Activated T-cell treated with anti-CD3 and anti-CD28 coated beads, Interleukin-2, amount 50 U/mL, for 72 hours (primary cell): ENCODE results near the gene PSMB11. TPM values are rescaled to one million over a fixed set of nuclear protein-coding genes. Genes with fewer than 3 reads are reported as not detected.

Experiments used
- ATAC-seq, 2 donors: fragments of 150-1000 bp; cut with Tn5 transposase; replicated peaks in 1 of 2; 2 replicates each; pipeline ENCODE4 v1.10.0; 2021; ENCODE audit warnings: moderate library complexity in 2 of 2, mild to moderate bottlenecking in 1 of 2
- DNase-seq, 2 donors: peaks; one replicate each; pipeline ENCODE4 v3.0.0; 2021 to 2022; ENCODE audit warnings: mixed read lengths in 1 of 2
- H3K27ac Mint-ChIP-seq: one replicate; pipeline ENCODE4 v1.8.0; 2022; ENCODE audit warnings: mild to moderate bottlenecking, moderate library complexity, mixed read lengths
- H3K27me3 Mint-ChIP-seq: one replicate; pipeline ENCODE4 v1.8.0; 2022; ENCODE audit warnings: low read depth, mixed read lengths
- H3K36me3 Mint-ChIP-seq, 2 donors: one replicate each; pipeline ENCODE4 v1.8.0; 2022; ENCODE audit warnings: mixed read lengths in 2 of 2, mild to moderate bottlenecking in 1 of 2; ENCODE audit not compliant: insufficient read depth in 2 of 2
- H3K4me1 Mint-ChIP-seq: one replicate; pipeline ENCODE4 v1.8.0; 2022; ENCODE audit warnings: low read depth, mixed read lengths
- H3K4me3 Mint-ChIP-seq, 2 donors: one replicate each; pipeline ENCODE4 v1.8.0; 2022; ENCODE audit warnings: mild to moderate bottlenecking in 2 of 2, mixed read lengths in 2 of 2, moderate library complexity in 2 of 2
- H3K9me3 Mint-ChIP-seq, 2 donors: one replicate each; pipeline ENCODE4 v1.8.0; 2022; ENCODE audit warnings: mixed read lengths in 2 of 2
- total RNA-seq, 2 donors: library from RNA; stranded (reverse); gene quantifications; one replicate each; pipeline ENCODE4 v1.2.3, GENCODE V29; 2022

Gene PSMB11
- total RNA-seq, 2 donors from 2014 or later = not detected

- DNase-seq (no peak), ATAC-seq (no peak)
- H3K4me1 Mint-ChIP-seq = peaks cover 60% of the 10 kb centered on the region
- H3K27ac Mint-ChIP-seq = peak overlapping the region; percentile 50
- H3K36me3 Mint-ChIP-seq = peaks cover 0 to 15% of the 10 kb centered on the region in 2 donors
- peak overlapping the region; percentile 53 to 60 for H3K4me3 Mint-ChIP-seq
- H3K27me3 Mint-ChIP-seq = no peaks in the 10 kb centered on the region
- no peaks in the 10 kb centered on the region for H3K9me3 Mint-ChIP-seq
Measured at GRCh38 chr14:23021889-23022442, 20.0 kb upstream of the PSMB11 start.

DNA sequence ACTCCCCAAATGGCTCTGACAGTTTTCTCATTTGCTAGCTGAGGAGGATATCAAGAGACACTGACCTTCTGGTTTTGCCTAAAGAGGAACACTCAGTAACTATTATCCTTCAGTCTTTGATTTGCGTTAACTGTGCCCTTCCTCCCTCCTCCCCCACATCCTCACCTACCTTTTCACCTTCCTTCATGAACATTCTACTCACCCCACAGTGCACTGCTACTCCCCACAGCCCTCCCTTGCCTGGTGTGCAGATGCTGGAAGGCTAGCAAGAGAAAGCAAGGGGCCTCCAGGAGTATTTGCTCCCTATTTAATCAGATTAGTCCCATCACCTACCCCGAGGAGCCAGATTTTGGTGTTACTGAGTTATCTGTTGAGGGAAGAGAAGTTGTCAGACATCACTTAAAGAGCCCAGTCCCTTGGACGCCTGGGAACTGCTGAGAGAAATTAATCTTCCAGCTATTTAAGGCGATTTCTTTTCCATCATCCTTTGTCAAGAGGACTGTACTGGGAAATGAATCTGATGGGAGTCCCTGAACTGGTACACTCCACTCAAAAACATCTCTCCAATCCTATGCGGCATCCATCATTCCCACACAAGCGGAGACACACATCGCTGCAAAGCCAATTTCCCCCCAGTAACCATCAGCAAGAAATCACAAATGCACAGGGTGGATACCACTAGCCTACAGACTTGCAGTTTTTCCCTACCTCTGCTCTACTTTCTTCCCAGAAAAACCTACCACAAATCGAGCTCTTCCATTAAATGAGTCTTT lies 18.8 kb upstream of the PSMB11 start:
- peaks cover 68% of the 10 kb centered on the region for H3K4me1 Mint-ChIP-seq
- no peaks in the 10 kb centered on the region for H3K27me3 Mint-ChIP-seq
- no peaks in the 10 kb centered on the region for H3K9me3 Mint-ChIP-seq
- no peak for DNase-seq
- peak overlapping the region; percentile 16 to 60 for H3K4me3 Mint-ChIP-seq
- ATAC-seq = no peak
- peak overlapping the region; percentile 58 for H3K27ac Mint-ChIP-seq
- peaks cover 2 to 21% of the 10 kb centered on the region in 2 donors for H3K36me3 Mint-ChIP-seq

GRCh38 chr14:23023795-23024152 lies 18.2 kb upstream of the PSMB11 start:
- no peaks in the 10 kb centered on the region for H3K27me3 Mint-ChIP-seq
- H3K36me3 Mint-ChIP-seq = peaks cover 3 to 21% of the 10 kb centered on the region in 2 donors
- H3K9me3 Mint-ChIP-seq = no peaks in the 10 kb centered on the region
- H3K4me1 Mint-ChIP-seq = peaks cover 72% of the 10 kb centered on the region
- peak overlapping the region; percentile 25 for H3K27ac Mint-ChIP-seq
- DNase-seq (no peak), ATAC-seq (no peak)
- peak overlapping the region in 1 of 2 donors; percentile 13 for H3K4me3 Mint-ChIP-seq

GRCh38 chr14:23024612-23025075 lies 17.4 kb upstream of the PSMB11 start:
- peaks cover 3 to 27% of the 10 kb centered on the region in 2 donors for H3K36me3 Mint-ChIP-seq

GRCh38 chr14:23025151-23025814 lies 16.7 kb upstream of the PSMB11 start:
- peak overlapping the region; percentile 54 to 70 for H3K4me3 Mint-ChIP-seq
- peaks cover 3 to 28% of the 10 kb centered on the region in 2 donors for H3K36me3 Mint-ChIP-seq
- DNase-seq (peak in 1 of 2 donors; percentile 18), ATAC-seq (peak; percentile 47 to 48)
- H3K9me3 Mint-ChIP-seq = no peaks in the 10 kb centered on the region
- H3K27me3 Mint-ChIP-seq = no peaks in the 10 kb centered on the region
- peaks cover 79% of the 10 kb centered on the region for H3K4me1 Mint-ChIP-seq
- H3K27ac Mint-ChIP-seq = peak overlapping the region; percentile 66

More at GRCh38 chr14:23024612-23025075, 17.4 kb upstream of the PSMB11 start:
- Mint-ChIP-seq H3K4me1 (peaks cover 80% of the 10 kb centered on the region), H3K27me3 (no peaks in the 10 kb centered on the region), H3K4me3 (peak overlapping the region; percentile 54 to 70), H3K27ac (peak overlapping the region; percentile 66), H3K9me3 (no peaks in the 10 kb centered on the region)
- DNase-seq (no peak), ATAC-seq (peak; percentile 59 to 61)

DNA sequence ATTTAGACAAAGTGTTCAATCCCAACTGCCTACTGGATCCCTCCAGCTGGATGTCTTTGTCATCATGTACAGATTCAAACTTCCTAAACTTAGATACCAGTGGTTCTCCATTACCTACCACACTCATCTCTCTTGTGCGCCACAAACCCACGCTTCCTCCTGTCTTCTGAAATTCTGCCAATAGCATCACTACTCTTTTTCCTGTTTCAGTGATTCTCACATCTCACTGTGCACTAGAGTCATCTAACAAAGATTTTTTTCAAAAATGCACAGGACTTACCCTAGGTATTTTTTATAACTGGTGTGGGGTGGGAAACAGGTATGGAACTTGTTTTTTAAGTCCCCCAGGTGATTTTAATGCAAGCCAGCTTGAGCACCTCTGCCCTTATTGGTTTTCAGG lies 13.2 kb upstream of the PSMB11 start:
- ATAC-seq (peak; percentile 65 to 73), DNase-seq (peak; percentile 22 to 24)
- H3K27ac Mint-ChIP-seq = peak overlapping the region; percentile 96
- H3K27me3 Mint-ChIP-seq = no peaks in the 10 kb centered on the region
- H3K36me3 Mint-ChIP-seq = peaks cover 14 to 54% of the 10 kb centered on the region in 2 donors
- H3K4me1 Mint-ChIP-seq = peaks cover 68% of the 10 kb centered on the region
- H3K9me3 Mint-ChIP-seq = no peaks in the 10 kb centered on the region
- H3K4me3 Mint-ChIP-seq = peak overlapping the region; percentile 12 to 16

DNA sequence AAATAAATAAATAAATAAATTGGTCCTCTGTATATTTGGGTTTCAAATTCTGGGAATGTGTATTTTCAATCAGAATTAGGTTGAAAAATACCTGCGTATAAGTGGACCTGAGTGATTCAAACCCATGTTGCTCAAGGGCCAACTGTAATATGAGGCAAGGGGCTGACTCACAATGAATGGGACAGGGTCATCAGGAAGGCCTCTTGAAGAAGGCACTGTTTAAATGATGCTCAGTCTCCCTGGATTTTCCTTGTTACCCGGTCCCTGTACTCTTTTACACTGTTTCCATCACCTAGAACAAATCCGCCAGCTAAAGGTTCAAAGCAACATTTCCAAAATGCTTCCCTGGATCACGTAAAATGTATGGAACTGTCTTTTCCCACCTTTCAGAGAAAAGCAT lies 11.1 kb upstream of the PSMB11 start:
- Mint-ChIP-seq H3K9me3 (peaks cover 0 to 2% of the 10 kb centered on the region in 2 donors), H3K4me1 (peaks cover 62% of the 10 kb centered on the region), H3K27me3 (no peaks in the 10 kb centered on the region), H3K27ac (peak overlapping the region; percentile 87), H3K4me3 (peak overlapping the region in 1 of 2 donors; percentile 49), H3K36me3 (peaks cover 16 to 42% of the 10 kb centered on the region in 2 donors)
- DNase-seq (no peak), ATAC-seq (no peak)

DNA sequence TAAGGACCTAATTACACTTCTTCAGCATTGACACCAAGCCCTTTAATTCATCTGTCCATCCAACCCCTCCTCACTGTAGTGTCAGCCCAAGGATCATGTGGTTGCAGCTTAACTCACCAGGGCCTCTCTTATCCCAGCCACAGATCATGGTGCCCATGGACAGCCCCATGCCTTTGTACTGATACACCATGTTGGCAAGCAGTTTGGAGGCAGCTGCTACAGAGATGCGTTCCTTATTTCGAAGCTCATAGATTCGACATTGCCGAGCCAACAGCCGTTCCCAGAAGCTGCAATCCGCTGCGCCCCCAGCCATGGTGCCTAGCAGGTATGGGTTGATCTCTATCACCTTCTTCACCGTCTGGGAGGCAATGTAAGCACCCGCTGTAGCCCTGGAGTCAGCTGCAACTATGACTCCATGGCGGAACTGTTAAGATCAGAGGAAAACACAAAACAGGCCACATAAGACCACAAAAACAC lies 8.7 kb upstream of the PSMB11 start:
- peaks cover 0 to 2% of the 10 kb centered on the region in 2 donors for H3K9me3 Mint-ChIP-seq
- H3K4me3 Mint-ChIP-seq = peak overlapping the region; percentile 88 to 97
- DNase-seq = no peak
- peaks cover 52% of the 10 kb centered on the region for H3K4me1 Mint-ChIP-seq
- H3K27me3 Mint-ChIP-seq = no peaks in the 10 kb centered on the region
- H3K36me3 Mint-ChIP-seq = peaks cover 14 to 35% of the 10 kb centered on the region in 2 donors
- H3K27ac Mint-ChIP-seq = peak overlapping the region; percentile 93
- ATAC-seq = no peak

DNA sequence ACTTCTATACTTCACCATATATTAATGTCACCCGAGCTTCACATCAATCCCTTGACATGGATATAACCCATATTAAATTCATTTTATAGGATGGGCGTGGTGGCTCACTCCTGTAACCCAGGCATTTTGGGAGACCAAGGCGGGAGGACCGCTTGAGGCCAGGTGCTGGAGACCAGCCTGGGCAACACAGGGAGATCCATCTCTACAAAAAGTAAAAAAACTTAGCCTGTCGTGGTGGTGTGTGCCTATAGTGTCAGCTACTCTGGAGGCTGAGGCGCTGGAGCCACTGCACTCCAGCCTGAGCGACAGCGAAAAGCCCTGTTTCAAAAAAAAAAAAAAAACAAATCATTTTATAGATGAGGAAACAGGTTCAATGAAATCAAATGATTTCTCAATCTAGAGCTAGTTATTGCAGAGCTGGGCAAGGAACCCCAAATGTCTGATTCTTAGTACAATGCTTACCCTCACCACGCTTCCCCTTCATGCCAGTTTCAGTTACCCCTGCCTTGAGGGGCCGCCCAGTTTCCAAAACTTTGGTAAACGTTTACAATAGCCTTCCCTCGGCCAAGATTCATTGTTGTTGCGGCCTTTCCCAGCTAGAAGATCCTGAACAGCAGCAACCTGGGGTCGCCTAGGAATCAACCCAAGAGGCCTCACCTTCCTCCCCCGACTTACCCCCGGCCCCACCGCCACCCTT lies 8.1 kb upstream of the PSMB11 start:
- Mint-ChIP-seq H3K27me3 (no peaks in the 10 kb centered on the region), H3K9me3 (peaks cover 0 to 2% of the 10 kb centered on the region in 2 donors), H3K4me3 (peak overlapping the region; percentile 88 to 97), H3K36me3 (peaks cover 13 to 35% of the 10 kb centered on the region in 2 donors), H3K4me1 (peaks cover 47% of the 10 kb centered on the region), H3K27ac (peak overlapping the region; percentile 93)
- peak in 1 of 2 donors; percentile 11 for ATAC-seq
- DNase-seq = no peak

- peak; percentile 86 to 93 for DNase-seq
- Mint-ChIP-seq H3K36me3 (peaks cover 13 to 29% of the 10 kb centered on the region in 2 donors), H3K4me3 (peak within 1 kb of the TSS; percentile 88 to 97), H3K27ac (peak within 1 kb of the TSS; percentile 93), H3K4me1 (peaks cover 39% of the 10 kb centered on the region), H3K9me3 (peaks cover 0 to 2% of the 10 kb centered on the region in 2 donors), H3K27me3 (no peaks in the 10 kb centered on the region)
- ATAC-seq = peak; percentile 93 to 94
Measured at GRCh38 chr14:23034498-23035302, 7.3 kb upstream of the PSMB11 start, which contains the start of gene PSMB5. Gene PSMB5 (minus strand): TSS chr14:23034900. CDS start chr14:23034881, 19 bp downstream.

- no peaks in the 10 kb centered on the region for H3K27me3 Mint-ChIP-seq
- DNase-seq (no peak), ATAC-seq (no peak)
- peaks cover 0 to 2% of the 10 kb centered on the region in 2 donors for H3K9me3 Mint-ChIP-seq
- peaks cover 39% of the 10 kb centered on the region for H3K4me1 Mint-ChIP-seq
- peak overlapping the region; percentile 88 to 97 for H3K4me3 Mint-ChIP-seq
- H3K36me3 Mint-ChIP-seq = peaks cover 13 to 28% of the 10 kb centered on the region in 2 donors
- H3K27ac Mint-ChIP-seq = peak overlapping the region; percentile 93
Measured at GRCh38 chr14:23035303-23036144, 6.5 kb upstream of the PSMB11 start.
